GM12878 (cell line): ENCODE data around the gene SPEG. TPM values are rescaled to one million over a fixed set of nuclear protein-coding genes. Genes with fewer than 3 reads are reported as not detected.

Experiments
- ATAC-seq: fragments of 200-7000 bp; cut with Tn5 transposase; 3 replicates; pipeline ENCODE4 v1.9.1; 2020; ENCODE audit warnings: mild to moderate bottlenecking, moderate library complexity
- BruUV-seq: library from RNA; stranded (reverse); fragments of 400-500 nt; replicated peaks from 2 replicates; lab custom pipeline; 2021; lab: Mats Ljungman, UMichigan
- CTCF ChIA-PET: fragments of 300-600 bp; sonication (Branson Sonifier 250); formaldehyde crosslinking; extraction: SDS; loops from one replicate; lab custom pipeline; 2021; ENCODE audit warnings: inconsistent platforms; lab: Yijun Ruan, JAX
- POLR2A ChIA-PET: fragments of 350-600 bp; formaldehyde crosslinking; extraction: SDS; loops from one replicate; lab custom pipeline; 2021; ENCODE audit warnings: inconsistent platforms; lab: Charles Lee
- RAD21 ChIA-PET: fragments of 300-600 bp; sonication (Branson Sonifier 250); formaldehyde crosslinking; loops from one replicate; lab custom pipeline; 2023; ENCODE audit warnings: antibody characterized with exemption; ENCODE audit not compliant: unreplicated experiment; lab: Charles Lee
- SMC1A ChIA-PET: fragments of 300-600 bp; sonication (Branson Sonifier 250); formaldehyde crosslinking; loops from one replicate; lab custom pipeline; 2023; ENCODE audit not compliant: unreplicated experiment, uncharacterized antibody; lab: Charles Lee
- DNase-seq: peaks from one replicate; pipeline ENCODE4 v3.0.0-alpha.2; 2011; ENCODE audit warnings: low read depth, low spot score
- FAIRE-seq: peaks from 3 replicates; lab custom pipeline; 2011; peaks lifted over from hg19 to GRCh38; lab: Jason Lieb, UNC
- H2AFZ ChIP-seq: 2 replicates; pipeline ENCODE4 v1.6.0; 2011; ENCODE audit warnings: low read depth, low read length, control low read depth; ENCODE audit not compliant: control insufficient read depth
- H3K27ac ChIP-seq: 2 replicates; pipeline ENCODE4 v1.5.1; 2011; ENCODE audit warnings: control low read depth; ENCODE audit not compliant: control insufficient read depth, insufficient read depth
- H3K27me3 ChIP-seq, 2 experiments: replicated peaks in 1 of 2; 2 replicates each; pipeline versions ENCODE4 v1.6.0 to v1.6.1; 2011; ENCODE audit warnings: low read length in 1 of 2; ENCODE audit not compliant: control insufficient read depth in 2 of 2, insufficient read depth in 2 of 2
- H3K36me3 ChIP-seq, 2 experiments: 2 replicates each; pipeline ENCODE4 v1.5.1; 2011; ENCODE audit warnings: low read length in 1 of 2; ENCODE audit not compliant: control insufficient read depth in 2 of 2, insufficient read depth in 2 of 2
- H3K4me1 ChIP-seq: 2 replicates; pipeline ENCODE4 v1.6.1; 2011; ENCODE audit warnings: mild to moderate bottlenecking, low read length, moderate library complexity, mixed read lengths; ENCODE audit not compliant: control insufficient read depth, insufficient read depth
- H3K4me2 ChIP-seq: 2 replicates; pipeline ENCODE4 v1.6.0; 2011; ENCODE audit warnings: control low read depth; ENCODE audit not compliant: control insufficient read depth, insufficient read depth
- H3K4me3 ChIP-seq: fragments of 200-600 bp; sonication (generic); 2 replicates; pipeline ENCODE4 v1.5.1; 2016
- H3K79me2 ChIP-seq: 2 replicates; pipeline ENCODE4 v1.6.0; 2011; ENCODE audit warnings: low read length; ENCODE audit not compliant: control insufficient read depth, insufficient read depth
- H3K9ac ChIP-seq: 2 replicates; pipeline ENCODE4 v1.8.0; 2011; ENCODE audit warnings: low read length, control low read depth, mixed read lengths; ENCODE audit not compliant: control insufficient read depth, insufficient read depth
- H3K9me3 ChIP-seq: replicated peaks from 3 replicates; pipeline ENCODE4 v1.5.1; 2011; ENCODE audit warnings: mild to moderate bottlenecking, low read length; ENCODE audit not compliant: control insufficient read depth, insufficient read depth
- H4K20me1 ChIP-seq: 2 replicates; pipeline ENCODE4 v1.6.0; 2011; ENCODE audit not compliant: control insufficient read depth, insufficient read depth
- GABPA ChIP-seq: IDR thresholded peaks from 2 replicates; pipeline ENCODE4 v1.6.1; 2014; ENCODE audit warnings: antibody characterized with exemption, low read depth, mild to moderate bottlenecking, inconsistent platforms
- IRF4 ChIP-seq: IDR thresholded peaks from 2 replicates; pipeline ENCODE4 v1.6.1; 2011; ENCODE audit warnings: low read depth, low read length
- KAT2A ChIP-seq: conservative IDR thresholded peaks from 2 replicates; pipeline ENCODE4 v1.6.1; 2011; ENCODE audit warnings: low read depth, low read length; ENCODE audit not compliant: control insufficient read depth
- LARP7 ChIP-seq: fragments of 450-650 bp; IDR thresholded peaks from 2 replicates; pipeline ENCODE4 v1.6.1; 2017; ENCODE audit warnings: mild to moderate bottlenecking
- MXI1 ChIP-seq: fragments of 150-350 bp; IDR thresholded peaks from 2 replicates; pipeline ENCODE4 v1.6.1; 2011; ENCODE audit warnings: low read depth, mild to moderate bottlenecking, inconsistent platforms, low read length, improper control_type of control experiment
- SMAD5 ChIP-seq: IDR thresholded peaks from 2 replicates; pipeline ENCODE4 v1.6.1; 2016; ENCODE audit warnings: antibody characterized with exemption, low read depth
- SP1 ChIP-seq: IDR thresholded peaks from one replicate; pipeline ENCODE4 v1.6.1; 2011; ENCODE audit warnings: low read depth, low read length
- TCF3 ChIP-seq: IDR thresholded peaks from 2 replicates; pipeline ENCODE4 v1.6.1; 2012; ENCODE audit warnings: low read depth, mild to moderate bottlenecking, low read length, borderline replicate concordance; ENCODE audit not compliant: insufficient read depth
- ZBTB11 ChIP-seq: fragments of 450-650 bp; formaldehyde crosslinking; IDR thresholded peaks from 2 replicates; pipeline ENCODE4 v1.5.0; 2022; ENCODE audit warnings: mild to moderate bottlenecking, missing genetic modification characterization
- ZNF217 ChIP-seq: fragments of 450-650 bp; IDR thresholded peaks from 2 replicates; pipeline ENCODE4 v1.6.1; 2017; ENCODE audit warnings: antibody characterized with exemption, mild to moderate bottlenecking
- WGBS: methylation state at CpG from one replicate; pipeline ENCODE4 v1.1.6; 2016; ENCODE audit warnings: low lambda C conversion rate; ENCODE audit not compliant: insufficient replicate concordance, insufficient coverage; ENCODE audit errors: missing lambda C conversion rate; 5-methylcytosine and 5-hydroxymethylcytosine counted together
- in situ Hi-C: fragments of 300-500 bp; cut with MboI; formaldehyde crosslinking; loops from 9 replicates; pipeline ENCODE4 v1.14.3; 2018; ENCODE audit warnings: mixed read lengths
- intact Hi-C: fragments of 100-400 bp; cut with micrococcal nuclease; formaldehyde crosslinking; loops from one replicate; pipeline ENCODE4 v1.14.2; 2022; ENCODE audit not compliant: unreplicated experiment
- polyA plus RNA-seq, 11 experiments: library from polyadenylated mRNA; depleted of rRNA in 4 of 11; unstranded in 6 of 11; stranded (reverse) in 5 of 11; fragments of >200 nt; fragmentation: Nextera tagmentation in 4 of 11; fragmentation: Illumina TruSeq in 1 of 11; extraction: Ambion mirVana in 4 of 11; extraction: Trizol in 1 of 11; gene quantifications; 1 replicate in 1 of 11; 2 replicates in 10 of 11; pipeline versions ENCODE4 v1.2.1 to v1.2.3, GENCODE V29; 2011 to 2016; ENCODE audit warnings: inconsistent platforms in 2 of 11, missing spikeins in 2 of 11, low read depth in 1 of 11
- total RNA-seq, 4 experiments: library from RNA; depleted of rRNA in 3 of 4; stranded (reverse); fragments of >200 nt in 3 of 4; fragmentation: Illumina TruSeq in 1 of 4; extraction: Trizol in 1 of 4; gene quantifications; 2 replicates each; pipeline versions ENCODE4 v1.2.1 to v1.2.3, GENCODE V29; 2013 to 2021
- TF ChIP-seq, protein P1 (sequence below): IDR thresholded peaks from 2 replicates; pipeline ENCODE4 v1.6.1; 2012; ENCODE audit warnings: low read depth, low read length, improper control_type of control experiment

SPEG gene
- total and polyA plus RNA-seq, 10 of the 15 experiments (the other 5 are each of a cell fraction or from before 2014, with no cell fraction given), result 0.03 to 0.28 TPM; not detected in 8

- Histone ChIP-seq H3K79me2 (no peaks in the 10 kb centered on the region), H3K4me1 (no peaks in the 10 kb centered on the region), H4K20me1 (no peaks in the 10 kb centered on the region), H3K9ac (no peak overlapping the region), H3K9me3 (no peaks in the 10 kb centered on the region), H3K36me3 (no peaks in the 10 kb centered on the region), H3K27me3 (peaks cover 2 to 6% of the 10 kb centered on the region in 2 experiments; a peak in 3 of 4 replicates), H3K4me2 (no peak overlapping the region), H3K27ac (no peak overlapping the region), H3K4me3 (no peak overlapping the region), H2AFZ (no peak overlapping the region)
- no peak for DNase-seq
- 36% methylated on average over 10 of the region's 10 CpGs for WGBS
- ChIA-PET POLR2A (interaction anchor here (0.6 kb wide), 1 partner anchor 66 kb away, joined by 3 read pairs; the partner anchor contains the start of gene DNPEP), CTCF (interaction anchor here (1.0 kb wide), 1 partner anchor 50 kb away, joined by 3 read pairs; no protein-coding TSS in a partner anchor), SMC1A (no interaction called here), RAD21 (no interaction called here)
- no peak for FAIRE-seq
- in situ Hi-C loops, result no loop called here
- TF ChIP-seq, protein P1, sequence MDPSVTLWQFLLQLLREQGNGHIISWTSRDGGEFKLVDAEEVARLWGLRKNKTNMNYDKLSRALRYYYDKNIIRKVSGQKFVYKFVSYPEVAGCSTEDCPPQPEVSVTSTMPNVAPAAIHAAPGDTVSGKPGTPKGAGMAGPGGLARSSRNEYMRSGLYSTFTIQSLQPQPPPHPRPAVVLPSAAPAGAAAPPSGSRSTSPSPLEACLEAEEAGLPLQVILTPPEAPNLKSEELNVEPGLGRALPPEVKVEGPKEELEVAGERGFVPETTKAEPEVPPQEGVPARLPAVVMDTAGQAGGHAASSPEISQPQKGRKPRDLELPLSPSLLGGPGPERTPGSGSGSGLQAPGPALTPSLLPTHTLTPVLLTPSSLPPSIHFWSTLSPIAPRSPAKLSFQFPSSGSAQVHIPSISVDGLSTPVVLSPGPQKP, result no peak
- no peak for TF ChIP-seq SMAD5
- intact Hi-C loops, result no loop called here
- no peak for ATAC-seq
- BruUV-seq, result no TSS peak
Measured at GRCh38 chr2:219453671-219454590, 19.3 kb downstream of the SPEG start.

DNA sequence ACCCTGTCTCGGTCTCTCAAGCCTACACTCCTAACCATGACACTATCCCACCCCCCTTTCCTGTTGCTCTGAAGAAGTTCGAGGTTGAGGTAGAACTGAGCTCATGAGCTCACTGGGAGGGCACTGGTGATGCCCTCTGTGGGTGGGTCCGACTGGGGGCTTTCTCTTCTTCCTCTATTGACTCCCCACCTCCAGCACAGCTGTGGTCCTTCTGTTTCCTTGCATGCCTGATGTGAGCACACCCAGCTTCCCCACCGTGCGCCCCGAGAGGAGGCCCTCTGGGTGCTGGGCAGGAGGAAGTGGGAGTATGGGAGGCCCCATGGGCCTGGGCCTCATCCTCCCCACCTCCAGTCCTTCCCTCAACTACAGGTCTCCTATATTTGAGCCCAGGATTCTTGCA is 20.9 kb downstream of the SPEG start:
- no peak overlapping the region for H2AFZ ChIP-seq
- intact Hi-C loops, result no loop called here
- no peaks in the 10 kb centered on the region for H3K79me2 ChIP-seq
- POLR2A ChIA-PET, result no interaction called here
- H3K27me3 ChIP-seq, result peaks cover 2% of the 10 kb centered on the region in 2 experiments; a peak in 2 of 4 replicates
- no peaks in the 10 kb centered on the region for H3K36me3 ChIP-seq
- H4K20me1 ChIP-seq, result no peaks in the 10 kb centered on the region
- TF ChIP-seq LARP7, result no peak
- TF ChIP-seq IRF4, result no peak
- no peak for TF ChIP-seq SP1
- TF ChIP-seq GABPA, result no peak
- TF ChIP-seq ZBTB11 (CRISPR knock-in tag), result no peak
- TF ChIP-seq TCF3, result no peak
- no peak for TF ChIP-seq MXI1
- no peak for TF ChIP-seq ZNF217
- no peak for TF ChIP-seq KAT2A
- TF ChIP-seq, all 136 proteins: peak for 0
- H3K4me1 ChIP-seq, result no peaks in the 10 kb centered on the region
- no peak for ATAC-seq
- in situ Hi-C loops, result no loop called here
- H3K9ac ChIP-seq, result no peak overlapping the region
- under 1% methylated on average over 6 of the region's 6 CpGs for WGBS
- BruUV-seq, result no TSS peak
- no peak overlapping the region for H3K4me2 ChIP-seq
- no peak overlapping the region for H3K4me3 ChIP-seq
- no peaks in the 10 kb centered on the region for H3K9me3 ChIP-seq
- no peak overlapping the region for H3K27ac ChIP-seq
- DNase-seq, result no peak
- no peak for FAIRE-seq
- CTCF ChIA-PET, result interaction anchor here (1.3 kb wide), 1 partner anchor 86 kb away, joined by 3 read pairs; no protein-coding TSS in a partner anchor
- SMC1A ChIA-PET, result interaction anchor here (0.5 to 1.3 kb wide), 3 partner anchors 15 to 75 kb away, joined by 3 to 4 read pairs (median 3); no protein-coding TSS in a partner anchor
- RAD21 ChIA-PET, result no interaction called here
